Measurements from ENCODE around the gene PALD1.

DNA sequence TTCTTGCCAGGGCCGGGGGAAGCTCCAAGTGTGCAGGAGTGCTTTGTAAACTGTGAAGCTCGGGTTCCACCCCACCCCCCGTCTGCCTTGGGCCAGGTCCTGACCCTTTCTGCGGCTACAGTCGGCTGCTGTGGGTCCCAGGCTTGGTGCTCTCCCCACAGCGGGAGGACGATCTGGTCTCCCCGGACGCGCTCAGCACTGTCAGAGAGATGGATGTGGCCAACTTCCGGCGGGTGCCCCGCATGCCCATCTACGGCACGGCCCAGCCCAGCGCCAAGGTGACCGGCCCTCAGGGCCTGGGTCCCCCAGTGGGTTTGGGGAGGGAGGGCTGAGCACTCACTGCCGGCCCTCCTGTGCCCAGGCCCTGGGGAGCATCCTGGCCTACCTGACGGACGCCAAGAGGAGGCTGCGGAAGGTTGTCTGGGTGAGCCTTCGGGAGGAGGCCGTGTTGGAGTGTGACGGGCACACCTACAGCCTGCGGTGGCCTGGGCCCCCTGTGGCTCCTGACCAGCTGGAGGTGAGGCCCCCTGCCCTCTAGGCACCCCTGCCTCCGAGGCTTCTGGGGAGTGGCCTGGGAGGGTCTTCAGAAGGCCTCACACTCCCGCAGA is 60.3 kb downstream of the PALD1 start:
- TF ChIP-seq, protein P1, sequence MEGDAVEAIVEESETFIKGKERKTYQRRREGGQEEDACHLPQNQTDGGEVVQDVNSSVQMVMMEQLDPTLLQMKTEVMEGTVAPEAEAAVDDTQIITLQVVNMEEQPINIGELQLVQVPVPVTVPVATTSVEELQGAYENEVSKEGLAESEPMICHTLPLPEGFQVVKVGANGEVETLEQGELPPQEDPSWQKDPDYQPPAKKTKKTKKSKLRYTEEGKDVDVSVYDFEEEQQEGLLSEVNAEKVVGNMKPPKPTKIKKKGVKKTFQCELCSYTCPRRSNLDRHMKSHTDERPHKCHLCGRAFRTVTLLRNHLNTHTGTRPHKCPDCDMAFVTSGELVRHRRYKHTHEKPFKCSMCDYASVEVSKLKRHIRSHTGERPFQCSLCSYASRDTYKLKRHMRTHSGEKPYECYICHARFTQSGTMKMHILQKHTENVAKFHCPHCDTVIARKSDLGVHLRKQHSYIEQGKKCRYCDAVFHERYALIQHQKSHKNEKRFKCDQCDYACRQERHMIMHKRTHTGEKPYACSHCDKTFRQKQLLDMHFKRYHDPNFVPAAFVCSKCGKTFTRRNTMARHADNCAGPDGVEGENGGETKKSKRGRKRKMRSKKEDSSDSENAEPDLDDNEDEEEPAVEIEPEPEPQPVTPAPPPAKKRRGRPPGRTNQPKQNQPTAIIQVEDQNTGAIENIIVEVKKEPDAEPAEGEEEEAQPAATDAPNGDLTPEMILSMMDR (IDR thresholded peaks at IDR 0.05; ENCODE audit: insufficient read depth, low read length, poor library complexity, severe bottlenecking), result no peak
- TF ChIP-seq EZH2phosphoT487 (conservative IDR thresholded peaks at IDR 0.05; ENCODE audit: low read length), result no peak

Measured in SU-DHL-6 (cell line).